NCI-H187 treated with DMSO at 0.1 percent for 48 hours (cell line): Measurements from ENCODE around the gene FGF14.

Experiments used
- DNase-seq: peaks from one replicate; lab custom pipeline; 2025; lab: John Stamatoyannopoulos, UW

FGF14 gene

GRCh38 chr13:102040812-102041211 lies 361.0 kb downstream of the FGF14 start:
- DNase-seq = peak; percentile 70

- peak; percentile 28 for DNase-seq
Observed at GRCh38 chr13:102039264-102039663, 362.6 kb downstream of the FGF14 start.

DNA sequence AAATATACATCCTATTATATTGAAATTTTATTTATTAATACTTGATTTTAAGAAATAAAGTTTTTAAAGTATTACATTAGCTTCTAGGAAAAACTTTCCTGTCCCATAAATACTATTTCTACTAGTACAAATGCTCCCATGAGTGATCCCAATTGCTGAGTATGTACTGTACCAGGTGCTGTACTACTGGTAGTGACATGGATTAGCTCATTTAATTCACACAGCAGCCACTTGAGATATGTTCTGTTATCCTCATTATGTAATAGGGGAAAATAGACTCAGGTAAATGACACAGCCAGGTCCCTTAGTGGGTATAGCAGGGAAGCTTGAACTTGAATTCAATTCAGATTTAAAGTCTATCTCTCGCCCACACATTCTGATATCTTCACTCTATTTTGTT lies 363.1 kb downstream of the FGF14 start:
- no peak for DNase-seq

GRCh38 chr13:102035969-102036368 lies 365.9 kb downstream of the FGF14 start:
- DNase-seq = peak; percentile 97

- peak; percentile 100 for DNase-seq
Observed at GRCh38 chr13:102033857-102034331, 368.0 kb downstream of the FGF14 start.

DNA sequence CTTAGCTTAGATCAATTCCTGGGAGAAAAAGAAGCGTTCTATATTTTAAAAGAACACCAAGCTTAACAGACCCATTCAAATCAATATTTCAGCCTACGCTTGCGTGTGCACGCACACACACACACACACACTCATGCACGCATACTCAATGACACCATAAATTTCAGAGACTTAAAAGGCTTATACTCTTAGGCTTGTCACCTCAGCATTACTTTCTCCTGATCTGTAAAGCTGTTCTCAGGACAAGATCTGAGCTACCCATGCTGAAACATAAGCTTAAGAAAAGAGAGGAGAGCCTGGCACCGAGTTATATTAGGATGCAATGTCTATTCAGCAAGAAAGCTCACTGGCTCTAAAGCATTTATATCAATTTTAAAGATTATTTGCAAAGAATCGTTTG lies 368.5 kb downstream of the FGF14 start:
- DNase-seq = peak; percentile 86

DNA sequence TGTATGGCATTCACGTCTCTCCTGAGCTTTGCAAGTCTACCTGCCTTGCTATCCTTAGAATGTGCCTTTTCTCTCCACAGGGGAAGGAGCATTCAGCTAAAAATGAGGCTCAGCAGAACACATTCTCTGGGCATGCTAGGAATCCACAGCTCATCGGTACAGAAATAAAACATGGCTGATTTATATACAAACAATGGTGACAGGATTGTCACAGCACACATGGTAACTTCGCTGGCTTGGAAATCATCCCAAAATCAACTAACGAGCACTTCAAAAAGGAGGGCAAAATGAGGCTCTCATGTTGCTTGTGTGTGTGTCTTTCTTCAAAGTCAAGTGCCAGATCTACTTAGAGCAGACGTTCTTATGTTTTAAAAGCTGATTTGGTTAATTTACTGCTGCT lies 373.0 kb downstream of the FGF14 start:
- peak; percentile 94 for DNase-seq

DNA sequence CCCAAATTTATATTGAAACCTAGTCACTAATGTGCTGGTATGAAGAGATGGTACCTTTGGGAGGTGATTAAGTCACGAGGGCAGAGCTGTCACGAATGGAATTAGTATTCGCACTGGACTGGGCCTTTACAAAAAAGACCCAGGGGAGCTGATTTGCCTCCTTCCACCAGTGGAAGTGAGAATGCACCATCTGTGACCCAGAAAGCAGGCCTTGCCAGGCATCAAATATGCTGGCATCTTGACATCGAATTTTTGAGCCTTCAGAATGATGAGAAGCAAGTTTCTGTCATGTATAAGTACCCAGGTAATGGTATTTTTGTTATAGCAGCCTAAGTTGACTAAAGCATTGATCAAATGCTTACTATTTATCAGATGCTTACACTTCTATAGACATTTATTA lies 373.6 kb downstream of the FGF14 start:
- DNase-seq = no peak

GRCh38 chr13:102021777-102022176 lies 380.1 kb downstream of the FGF14 start:
- no peak for DNase-seq

- no peak for DNase-seq
Observed at GRCh38 chr13:102020611-102021216, 381.1 kb downstream of the FGF14 start.

GRCh38 chr13:102018716-102019115 lies 383.1 kb downstream of the FGF14 start:
- no peak for DNase-seq

- DNase-seq = peak; percentile 22
Observed at GRCh38 chr13:102017248-102017647, 384.6 kb downstream of the FGF14 start.

- no peak for DNase-seq
Observed at GRCh38 chr13:102012299-102013293, 389.3 kb downstream of the FGF14 start.

GRCh38 chr13:102011455-102011854 lies 390.4 kb downstream of the FGF14 start:
- DNase-seq = peak; percentile 46

GRCh38 chr13:102003848-102004570 lies 397.8 kb downstream of the FGF14 start:
- DNase-seq = no peak

DNA sequence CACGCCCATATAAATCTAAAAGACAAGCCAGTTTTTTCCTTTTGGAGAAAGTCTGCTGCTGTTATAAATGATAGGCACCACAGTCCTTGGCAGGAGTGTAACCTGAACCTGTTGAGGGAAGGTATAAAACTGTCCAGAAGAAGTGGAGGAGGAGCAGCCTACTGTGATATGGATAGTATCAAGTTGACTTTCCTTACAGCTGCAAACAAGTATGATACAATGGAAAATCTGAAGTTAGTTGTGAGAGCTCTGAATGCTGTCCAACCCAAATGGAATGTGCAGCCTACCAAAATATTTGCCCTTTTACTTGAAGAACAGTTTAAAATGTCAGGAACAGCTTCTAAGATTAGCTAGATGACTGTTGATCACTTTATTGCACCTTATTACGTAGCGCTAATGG lies 399.6 kb downstream of the FGF14 start:
- DNase-seq = no peak

DNA sequence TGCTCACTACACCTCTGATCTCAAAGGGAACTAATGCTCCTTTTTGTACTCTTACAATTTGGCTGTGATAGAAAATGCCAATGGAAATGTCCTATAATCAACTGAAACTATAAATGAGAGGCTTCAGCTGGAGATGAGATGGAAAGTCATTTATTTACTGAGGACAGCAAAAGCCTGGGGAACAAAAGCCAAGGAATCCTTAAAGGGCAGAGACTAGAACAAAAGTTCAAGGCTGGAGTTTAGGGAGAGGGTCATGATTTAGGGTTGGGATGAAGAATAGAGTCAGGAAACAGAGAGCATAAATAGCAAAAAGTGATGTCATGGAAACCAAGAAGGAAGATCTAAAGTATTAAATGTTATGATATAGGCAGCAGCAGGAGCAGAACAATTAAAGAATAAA lies 401.1 kb downstream of the FGF14 start:
- DNase-seq = no peak

- DNase-seq = no peak
Observed at GRCh38 chr13:101998129-101998528, 403.7 kb downstream of the FGF14 start.

DNA sequence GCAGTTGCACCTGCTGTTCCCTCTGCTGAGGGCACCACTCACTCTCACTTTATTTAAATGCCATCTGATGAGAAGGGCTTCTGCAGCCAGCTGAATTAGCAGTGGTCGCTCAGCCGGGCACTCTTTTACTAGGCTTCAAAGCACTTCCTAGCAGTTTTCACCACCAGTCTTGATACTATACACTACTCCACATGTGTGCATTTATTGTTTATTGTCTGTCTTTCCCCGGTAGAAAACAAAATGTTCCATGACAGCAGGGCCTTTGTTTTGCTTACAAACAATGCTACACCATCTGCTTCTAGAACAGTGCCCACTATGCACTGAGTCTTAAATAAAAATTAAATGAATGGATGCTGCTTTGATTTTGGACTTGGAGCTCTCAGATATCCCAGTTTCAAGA lies 404.9 kb downstream of the FGF14 start:
- no peak for DNase-seq

GRCh38 chr13:101989798-101990350 lies 412.0 kb downstream of the FGF14 start:
- DNase-seq = no peak

DNA sequence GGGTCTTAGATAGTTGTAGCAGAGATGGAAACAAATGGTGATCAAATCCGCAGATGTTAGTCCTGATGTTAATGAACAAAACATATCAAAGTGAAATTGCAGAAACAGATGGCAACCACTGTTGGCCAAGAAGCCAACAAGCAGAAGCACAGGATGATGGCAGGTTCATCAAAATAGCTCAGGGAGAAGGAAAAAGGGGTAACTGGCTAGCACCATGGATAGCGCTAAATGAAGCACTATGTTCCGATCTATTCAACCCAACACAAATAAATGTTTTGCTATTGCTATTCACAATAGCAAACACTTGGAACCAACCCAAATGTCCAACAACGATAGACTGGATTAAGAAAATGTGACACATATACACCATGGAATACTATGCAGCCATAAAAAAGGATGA lies 413.7 kb downstream of the FGF14 start:
- DNase-seq = no peak

- DNase-seq = no peak
Observed at GRCh38 chr13:101986316-101986715, 415.5 kb downstream of the FGF14 start.
